B cell (primary cell): ENCODE results near the gene TRPV5. TPM values are rescaled to one million over a fixed set of nuclear protein-coding genes. Genes with fewer than 3 reads are reported as not detected.

ENCODE experiments used
- ATAC-seq: fragments of 200-7000 bp; cut with Tn5 transposase; one replicate; pipeline ENCODE4 v1.10.0; 2021; ENCODE audit warnings: low read depth, mild to moderate bottlenecking, moderate number of reproducible peaks, moderate library complexity
- CTCF ChIA-PET: fragments of 350-600 bp; sonication (Branson Sonifier 250); formaldehyde crosslinking; loops from one replicate; lab custom pipeline; 2021; ENCODE audit warnings: antibody characterized with exemption, inconsistent platforms; lab: Charles Lee
- POLR2A ChIA-PET: fragments of 350-600 bp; sonication (Branson Sonifier 250); formaldehyde crosslinking; loops from one replicate; lab custom pipeline; 2021; ENCODE audit warnings: antibody characterized with exemption; lab: Charles Lee
- DNase-seq: peaks from one replicate; pipeline ENCODE4 v3.0.0; 2013
- H2AFZ ChIP-seq: 2 replicates; pipeline ENCODE4 v1.6.1; 2012; ENCODE audit warnings: mild to moderate bottlenecking, low read depth, low read length; ENCODE audit not compliant: insufficient read depth, poor library complexity, severe bottlenecking
- H3K27ac ChIP-seq, 2 donors: 1 replicate in 1 of 2; 2 replicates in 1 of 2; pipeline ENCODE4 v1.5.1; 2012 to 2013; ENCODE audit warnings: low read length in 2 of 2, mild to moderate bottlenecking in 2 of 2, moderate library complexity in 1 of 2
- H3K27me3 ChIP-seq, 4 experiments: fragments of 200-600 bp in 1 of 4; sonication (generic) in 1 of 4; replicated peaks in 1 of 4; 1 replicate in 2 of 4; 2 replicates in 2 of 4; pipeline versions ENCODE4 v1.6.1 to v1.7.0; 2013 to 2016; ENCODE audit warnings: low read length in 3 of 4, mild to moderate bottlenecking in 2 of 4, mixed read lengths in 1 of 4, moderate library complexity in 1 of 4; ENCODE audit not compliant: insufficient read depth in 4 of 4, control insufficient read depth in 3 of 4; ENCODE audit errors: control extremely low read depth in 1 of 4
- H3K36me3 ChIP-seq, 2 experiments: replicated peaks in 1 of 2; 1 replicate in 1 of 2; 2 replicates in 1 of 2; pipeline versions ENCODE4 v1.6.1 to v1.7.1; 2013; ENCODE audit warnings: low read length in 1 of 2; ENCODE audit not compliant: insufficient read depth in 2 of 2, control insufficient read depth in 1 of 2; ENCODE audit errors: control extremely low read depth in 1 of 2, extremely low read depth in 1 of 2
- H3K4me1 ChIP-seq, 2 donors: fragments of 200-600 bp in 1 of 2; sonication (generic) in 1 of 2; 1 replicate in 1 of 2; 2 replicates in 1 of 2; pipeline versions ENCODE4 v1.5.1 to v1.6.1; 2013 to 2017; ENCODE audit warnings: low read length in 2 of 2; ENCODE audit not compliant: control insufficient read depth in 2 of 2, insufficient read depth in 2 of 2
- H3K4me2 ChIP-seq: replicated peaks from 2 replicates; pipeline ENCODE3; 2012; ENCODE audit warnings: mild to moderate bottlenecking, low read depth, low read length; ENCODE audit not compliant: poor library complexity, severe bottlenecking
- H3K4me3 ChIP-seq, 5 experiments: fragments of 200-600 bp in 1 of 5; sonication (generic) in 1 of 5; 1 replicate in 3 of 5; 2 replicates in 2 of 5; pipeline versions ENCODE4 v1.5.1 to v1.7.0; 2011 to 2016; ENCODE audit warnings: low read length in 4 of 5, mild to moderate bottlenecking in 4 of 5, low read depth in 2 of 5, control low read depth in 1 of 5, moderate library complexity in 1 of 5; ENCODE audit not compliant: insufficient read depth in 1 of 5; ENCODE audit errors: control extremely low read depth in 1 of 5, extremely low read depth in 1 of 5
- H3K79me2 ChIP-seq: fragments of 200-600 bp; sonication (generic); one replicate; pipeline ENCODE4 v1.6.0; 2016; ENCODE audit warnings: low read length; ENCODE audit not compliant: control insufficient read depth, insufficient read depth
- H3K9ac ChIP-seq: fragments of 200-600 bp; sonication (generic); 2 replicates; pipeline ENCODE4 v1.6.1; 2017; ENCODE audit warnings: mild to moderate bottlenecking, low read length, moderate library complexity
- H3K9me3 ChIP-seq, 3 donors: one replicate each; pipeline versions ENCODE4 v1.6.1 to v1.7.1; 2013; ENCODE audit warnings: low read length in 2 of 3; ENCODE audit not compliant: control insufficient read depth in 2 of 3, insufficient read depth in 1 of 3; ENCODE audit errors: control extremely low read depth in 1 of 3
- H4K20me1 ChIP-seq: 2 replicates; pipeline ENCODE4 v1.6.0; 2012; ENCODE audit warnings: mild to moderate bottlenecking, low read length; ENCODE audit not compliant: insufficient read depth, control insufficient read depth, poor library complexity, severe bottlenecking
- H3K27ac Mint-ChIP-seq: one replicate; pipeline ENCODE4 v1.8.0; 2021; ENCODE audit warnings: mixed read lengths
- H3K27me3 Mint-ChIP-seq: one replicate; pipeline ENCODE4 v1.8.0; 2021; ENCODE audit warnings: mixed read lengths
- H3K4me1 Mint-ChIP-seq: one replicate; pipeline ENCODE4 v1.8.0; 2021; ENCODE audit warnings: mixed read lengths
- H3K4me3 Mint-ChIP-seq: one replicate; pipeline ENCODE4 v1.8.0; 2021; ENCODE audit warnings: mixed read lengths
- H3K9me3 Mint-ChIP-seq: one replicate; pipeline ENCODE4 v1.8.0; 2022; ENCODE audit warnings: mixed read lengths; ENCODE audit not compliant: insufficient read depth
- EZH2 ChIP-seq: IDR thresholded peaks from 2 replicates; pipeline ENCODE4 v1.6.1; 2012; ENCODE audit warnings: borderline replicate concordance, low read depth, mild to moderate bottlenecking, moderate library complexity, low read length; ENCODE audit not compliant: insufficient read depth, poor library complexity, severe bottlenecking
- WGBS: methylation state at CpG from one replicate; pipeline ENCODE4 v1.1.5; 2013; ENCODE audit warnings: missing lambda C conversion rate; ENCODE audit not compliant: insufficient coverage; 5-methylcytosine and 5-hydroxymethylcytosine counted together
- intact Hi-C: fragments of 100-400 bp; cut with micrococcal nuclease; formaldehyde crosslinking; loops from one replicate; pipeline ENCODE4 v1.10.0; 2022
- polyA plus RNA-seq: library from polyadenylated mRNA; depleted of rRNA; stranded (reverse); fragments of >200 nt; gene quantifications from 2 replicates; pipeline ENCODE4 v1.2.3, GENCODE V29; 2012
- total RNA-seq, 2 donors: library from RNA; stranded (reverse); fragments of 120-200 nt in 1 of 2; gene quantifications; 1 replicate in 1 of 2; 2 replicates in 1 of 2; pipeline versions ENCODE4 v1.2.3 to v1.2.4, GENCODE V29; 2013 to 2022
- TF ChIP-seq, protein P1 (sequence below): fragments of 200-600 bp; IDR thresholded peaks from one replicate; pipeline ENCODE4 v1.8.0; 2022; ENCODE audit warnings: antibody characterized with exemption, mild to moderate bottlenecking

Gene TRPV5
- total and polyA plus RNA-seq, 2 donors (not counting 1 experiment from before 2014, with no cell fraction given), result 0.03 TPM; not detected in 1

DNA sequence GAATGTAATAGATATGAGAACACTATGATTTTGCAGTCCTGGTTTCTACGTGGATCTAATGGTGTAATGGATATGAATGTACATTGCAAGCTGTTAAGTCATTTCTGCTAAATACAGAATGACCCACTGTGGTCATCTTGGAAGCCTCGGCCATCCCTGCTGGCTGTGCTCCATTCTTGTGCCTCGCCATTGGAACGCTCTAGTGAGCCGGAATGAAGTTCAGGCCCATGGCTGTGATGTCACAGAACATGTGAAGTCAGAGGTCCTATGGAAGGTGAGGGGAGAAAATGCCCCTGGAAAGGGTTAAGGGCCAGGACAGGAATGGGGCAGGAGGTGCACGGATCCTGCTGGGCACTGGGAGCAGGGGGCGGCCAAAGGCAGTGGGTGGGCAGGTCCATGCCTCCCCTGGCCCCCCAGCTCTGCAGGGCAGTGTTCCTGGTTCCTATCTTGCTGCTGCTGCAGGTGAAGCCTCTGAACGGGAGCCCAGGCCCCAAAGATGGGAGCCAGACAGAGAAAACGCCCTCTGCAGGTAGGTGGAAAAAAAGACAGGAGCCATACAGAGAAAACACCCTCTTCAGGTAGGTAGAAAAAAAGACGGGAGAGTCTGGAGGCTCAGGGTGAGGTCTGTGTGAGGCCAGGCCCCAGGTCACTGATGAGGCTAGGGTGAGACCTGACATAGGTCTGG is 5.8 kb upstream of the TRPV5 start, which contains the start of gene LLCFC1:
Gene LLCFC1, plus strand, starts transcription at position 259 of the 685 bp plus-strand sequence. Its CDS starts 138 bp downstream, at position 397.
- Histone ChIP-seq H4K20me1 (no peaks in the 10 kb centered on the region), H2AFZ (no peak within 1 kb of the TSS), H3K4me1 (no peaks in the 10 kb centered on the region), H3K9ac (no peak within 1 kb of the TSS), H3K36me3 (no peaks in the 10 kb centered on the region), H3K27ac (no peak within 1 kb of the TSS), H3K4me3 (no peak within 1 kb of the TSS), H3K79me2 (no peaks in the 10 kb centered on the region), H3K4me2 (no peak within 1 kb of the TSS), H3K9me3 (no peaks in the 10 kb centered on the region), H3K27me3 (peaks cover 0 to 3% (median 0%) of the 10 kb centered on the region in 4 experiments)
- no peaks in the 10 kb centered on the region for H3K9me3 Mint-ChIP-seq
- no peak within 1 kb of the TSS for H3K4me3 Mint-ChIP-seq
- DNase-seq (no peak), ATAC-seq (no peak)
- TF ChIP-seq EZH2, result no peak
- TF ChIP-seq, protein P1, sequence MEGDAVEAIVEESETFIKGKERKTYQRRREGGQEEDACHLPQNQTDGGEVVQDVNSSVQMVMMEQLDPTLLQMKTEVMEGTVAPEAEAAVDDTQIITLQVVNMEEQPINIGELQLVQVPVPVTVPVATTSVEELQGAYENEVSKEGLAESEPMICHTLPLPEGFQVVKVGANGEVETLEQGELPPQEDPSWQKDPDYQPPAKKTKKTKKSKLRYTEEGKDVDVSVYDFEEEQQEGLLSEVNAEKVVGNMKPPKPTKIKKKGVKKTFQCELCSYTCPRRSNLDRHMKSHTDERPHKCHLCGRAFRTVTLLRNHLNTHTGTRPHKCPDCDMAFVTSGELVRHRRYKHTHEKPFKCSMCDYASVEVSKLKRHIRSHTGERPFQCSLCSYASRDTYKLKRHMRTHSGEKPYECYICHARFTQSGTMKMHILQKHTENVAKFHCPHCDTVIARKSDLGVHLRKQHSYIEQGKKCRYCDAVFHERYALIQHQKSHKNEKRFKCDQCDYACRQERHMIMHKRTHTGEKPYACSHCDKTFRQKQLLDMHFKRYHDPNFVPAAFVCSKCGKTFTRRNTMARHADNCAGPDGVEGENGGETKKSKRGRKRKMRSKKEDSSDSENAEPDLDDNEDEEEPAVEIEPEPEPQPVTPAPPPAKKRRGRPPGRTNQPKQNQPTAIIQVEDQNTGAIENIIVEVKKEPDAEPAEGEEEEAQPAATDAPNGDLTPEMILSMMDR, result no peak
- no peak within 1 kb of the TSS for H3K27ac Mint-ChIP-seq
- H3K27me3 Mint-ChIP-seq, result peaks cover 26% of the 10 kb centered on the region
- 97% methylated on average over 8 of the region's 10 CpGs for WGBS
- ChIA-PET CTCF (no interaction called here), POLR2A (no interaction called here)
- intact Hi-C loops, result no loop called here
- no peaks in the 10 kb centered on the region for H3K4me1 Mint-ChIP-seq

DNA sequence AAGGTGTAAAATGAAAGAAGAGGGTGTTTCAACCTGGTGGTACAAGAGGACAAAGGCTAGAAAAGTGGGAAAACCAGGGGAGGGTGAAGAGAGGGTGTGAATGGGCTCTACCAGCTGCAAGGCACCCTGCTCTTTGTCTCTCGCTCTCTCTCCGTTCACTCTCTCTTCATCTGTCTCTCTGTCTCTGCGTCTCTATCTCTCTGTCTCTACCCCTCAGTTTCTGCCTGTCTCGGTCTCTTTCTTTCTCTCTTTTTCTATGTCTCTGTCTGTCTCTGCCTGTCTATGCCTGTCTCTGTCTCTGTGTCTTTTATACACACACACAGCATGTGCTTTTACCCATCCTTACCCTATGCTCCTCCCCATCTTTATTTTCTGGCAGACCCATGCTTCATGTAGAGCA is 5.1 kb upstream of the TRPV5 start:
- H3K4me3 ChIP-seq, result no peak overlapping the region
- H3K36me3 ChIP-seq, result no peaks in the 10 kb centered on the region
- DNase-seq (no peak), ATAC-seq (no peak)
- POLR2A ChIA-PET, result no interaction called here
- no peaks in the 10 kb centered on the region for H4K20me1 ChIP-seq
- TF ChIP-seq, protein P1, result no peak
- TF ChIP-seq EZH2, result no peak
- no peaks in the 10 kb centered on the region for H3K9me3 Mint-ChIP-seq
- no peak overlapping the region for H3K4me3 Mint-ChIP-seq
- H2AFZ ChIP-seq, result no peak overlapping the region
- no peaks in the 10 kb centered on the region for H3K4me1 Mint-ChIP-seq
- H3K4me1 ChIP-seq, result no peaks in the 10 kb centered on the region
- 96% methylated on average over 4 of the region's 4 CpGs for WGBS
- no peaks in the 10 kb centered on the region for H3K9me3 ChIP-seq
- H3K27me3 Mint-ChIP-seq, result peaks cover 28% of the 10 kb centered on the region
- H3K27me3 ChIP-seq, result peaks cover 0 to 3% (median 0%) of the 10 kb centered on the region in 4 experiments
- H3K9ac ChIP-seq, result no peak overlapping the region
- no peak overlapping the region for H3K27ac Mint-ChIP-seq
- H3K79me2 ChIP-seq, result no peaks in the 10 kb centered on the region
- intact Hi-C loops, result no loop called here
- CTCF ChIA-PET, result no interaction called here
- no peak overlapping the region for H3K27ac ChIP-seq
- H3K4me2 ChIP-seq, result no peak overlapping the region
